Body of pancreas (tissue), 4 donors: Measurements from ENCODE around the gene B4GALT7.

Experiments
- CTCF ChIP-seq, 7 experiments: fragments of 450-650 bp in 4 of 7; fragments of 200-600 bp in 3 of 7; sonication (generic) in 3 of 7; IDR thresholded peaks; one replicate each; pipeline ENCODE4 v1.5.1; 2016 to 2019; ENCODE audit warnings: antibody characterized with exemption in 7 of 7
- POLR2A ChIP-seq, 3 donors: fragments of 450-650 bp; IDR thresholded peaks; one replicate each; pipeline ENCODE4 v1.6.1; 2016; ENCODE audit warnings: antibody characterized with exemption in 3 of 3, mild to moderate bottlenecking in 2 of 3

- TF ChIP-seq CTCF (IDR thresholded peaks at IDR 0.05) (peak in 2 of 7 experiments; percentile 20 to 29), POLR2A (IDR thresholded peaks at IDR 0.05) (peak; percentile 77 to 80 (median 80))
Observed at GRCh38 chr5:177599731-177600507, at the start of gene B4GALT7.
